ENCODE results near the gene CYP3A5.
"Not testable (repeated sequence)": the region's sequence is repeated elsewhere in the genome, so short reads cannot be mapped to it uniquely, and the experiment has no call there.

Gene CYP3A5

GRCh38 chr7:99685129-99685758 is 5.4 kb upstream of the CYP3A5 start:
- DNase-seq = no peak

DNA sequence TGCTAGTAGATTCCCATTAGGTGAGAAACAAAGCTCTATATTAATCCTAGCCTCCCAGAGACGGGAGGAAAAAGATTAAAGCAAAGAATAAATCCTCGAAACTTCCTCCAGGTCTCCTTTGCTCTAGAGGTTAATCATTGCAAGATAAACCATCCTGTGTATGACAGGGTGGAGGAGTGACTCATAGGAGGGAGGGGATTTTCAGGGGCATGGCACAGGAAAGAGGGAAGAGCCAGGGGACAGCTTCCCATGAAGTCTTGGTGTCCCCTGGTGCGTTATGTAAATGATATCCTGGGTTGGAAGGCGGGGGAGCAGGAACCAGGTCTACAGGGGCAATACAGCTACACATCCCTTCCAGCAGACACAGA is 780 bp downstream of the CYP3A5 start:
- DNase-seq = no peak

- no peak for DNase-seq
Measured at GRCh38 chr7:99677648-99678045, 2.1 kb downstream of the CYP3A5 start.

- no peak for DNase-seq
Measured at GRCh38 chr7:99677013-99677647, 2.7 kb downstream of the CYP3A5 start.

DNA sequence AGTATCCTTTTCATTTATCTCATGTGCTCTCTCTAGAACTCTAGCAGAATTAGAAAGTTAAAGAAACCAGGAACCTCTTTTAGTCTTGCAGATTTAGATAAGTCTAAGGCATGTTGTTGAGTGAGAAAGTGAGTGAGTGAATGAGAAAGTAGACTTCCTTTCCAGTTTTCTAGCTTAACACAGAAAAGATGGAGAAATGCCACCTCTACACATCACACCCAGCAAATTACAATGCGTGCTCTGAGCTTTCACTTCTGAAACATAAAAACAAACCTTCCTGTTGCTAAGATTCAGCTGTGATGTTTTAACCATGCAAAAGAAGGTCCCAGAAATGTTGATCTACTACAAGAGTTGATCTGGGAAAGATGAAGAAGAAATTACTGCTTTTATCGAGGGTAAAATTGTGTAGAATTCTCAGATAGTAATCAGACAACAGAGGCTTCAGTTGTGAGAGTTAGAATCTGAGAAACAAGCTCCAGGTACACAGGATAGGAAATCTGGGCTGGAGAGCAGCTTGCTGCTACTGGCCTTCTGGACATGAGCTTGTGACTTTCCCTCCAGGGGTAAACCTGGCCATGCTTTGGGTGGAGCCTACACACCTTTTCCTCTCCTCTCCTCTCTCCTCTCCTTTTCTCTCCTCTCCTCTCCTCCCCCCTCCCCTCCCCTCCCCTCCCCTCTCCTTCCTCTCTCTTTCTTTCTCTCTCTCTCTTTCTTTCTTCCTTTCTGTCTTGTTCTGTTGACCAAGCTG is 4.6 kb downstream of the CYP3A5 start:
- DNase-seq = no peak

- no peak for DNase-seq
Measured at GRCh38 chr7:99672573-99672972, 7.2 kb downstream of the CYP3A5 start.

DNA sequence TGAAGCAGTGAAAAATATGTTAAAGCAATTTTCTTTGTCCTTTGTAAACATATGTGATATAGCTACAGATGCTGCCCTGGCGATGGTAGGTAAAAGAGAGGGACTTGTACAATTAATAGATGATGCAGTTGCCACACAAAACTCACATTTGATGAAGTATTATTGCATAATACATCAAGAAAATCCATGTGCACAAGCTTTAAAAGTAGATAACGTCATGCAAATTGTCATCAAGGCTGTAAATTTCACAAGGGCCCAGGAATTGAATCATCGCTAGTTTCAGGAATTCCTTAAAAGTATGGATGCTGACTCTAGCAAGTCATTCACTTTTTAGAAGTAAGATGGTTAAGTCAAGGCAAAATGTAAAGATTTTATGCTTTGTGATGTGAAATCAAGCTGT is 10.0 kb downstream of the CYP3A5 start:
- DNase-seq = no peak

DNA sequence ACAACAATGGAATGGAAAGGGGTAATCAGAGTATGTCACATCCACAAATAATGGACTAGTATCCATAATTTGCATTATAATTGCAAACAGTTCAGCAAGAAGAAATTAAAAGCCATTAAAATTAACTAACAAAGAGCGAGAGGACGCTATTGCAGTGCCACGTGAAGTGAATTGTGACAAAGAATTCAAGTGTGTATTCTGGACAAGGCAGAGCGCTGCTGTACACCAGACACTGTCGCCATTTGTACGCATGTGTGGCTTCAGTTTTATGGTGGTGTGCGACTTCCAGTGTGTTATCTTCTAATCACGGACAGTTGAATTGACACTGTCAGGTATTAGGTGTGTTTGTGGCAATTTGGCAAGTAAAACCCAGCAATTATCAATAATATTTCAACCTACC is 11.3 kb downstream of the CYP3A5 start:
- DNase-seq = no peak

- DNase-seq = peak; percentile 28
Measured at GRCh38 chr7:99667179-99667578, 12.6 kb downstream of the CYP3A5 start.

DNA sequence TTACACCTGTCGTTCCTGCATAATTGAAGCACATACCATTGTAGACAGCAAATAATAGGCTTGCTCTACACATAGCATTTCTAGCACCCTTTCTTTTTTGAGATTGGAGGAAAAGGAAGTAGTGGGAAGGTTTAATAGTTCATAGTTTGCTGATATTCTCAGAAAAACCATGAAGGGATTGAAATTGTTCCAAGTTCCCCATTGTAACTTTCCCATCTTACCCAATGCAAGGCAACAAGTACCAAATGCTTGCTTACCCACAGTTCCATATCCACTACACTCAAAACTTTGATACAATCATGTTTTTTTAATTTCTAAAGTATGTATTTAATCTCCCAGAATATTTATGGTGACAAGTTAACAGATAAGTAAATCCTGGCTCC is 13.8 kb downstream of the CYP3A5 start:
- no peak for DNase-seq

- no peak for DNase-seq
Measured at GRCh38 chr7:99665312-99666012, 14.3 kb downstream of the CYP3A5 start.

- not testable (repeated sequence) for DNase-seq
Measured at GRCh38 chr7:99657879-99658278, 21.9 kb downstream of the CYP3A5 start.

DNA sequence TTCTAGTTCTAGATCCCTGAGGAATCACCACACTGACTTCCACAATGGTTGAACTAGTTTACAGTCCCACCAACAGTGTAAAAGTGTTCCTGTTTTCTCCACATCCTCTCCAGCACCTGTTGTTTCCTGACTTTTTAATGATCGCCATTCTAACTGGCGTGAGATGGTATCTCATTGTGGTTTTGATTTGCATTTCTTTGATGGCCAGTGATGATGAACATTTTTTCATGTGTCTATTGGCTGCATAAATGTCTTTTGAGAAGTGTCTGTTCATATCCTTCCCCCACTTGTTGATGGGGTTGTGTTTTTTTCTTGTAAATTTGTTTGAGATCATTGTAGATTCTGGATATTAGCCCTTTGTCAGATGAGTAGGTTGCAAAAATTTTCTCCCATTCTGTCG is 25.2 kb downstream of the CYP3A5 start:
- not testable (repeated sequence) for DNase-seq

DNA sequence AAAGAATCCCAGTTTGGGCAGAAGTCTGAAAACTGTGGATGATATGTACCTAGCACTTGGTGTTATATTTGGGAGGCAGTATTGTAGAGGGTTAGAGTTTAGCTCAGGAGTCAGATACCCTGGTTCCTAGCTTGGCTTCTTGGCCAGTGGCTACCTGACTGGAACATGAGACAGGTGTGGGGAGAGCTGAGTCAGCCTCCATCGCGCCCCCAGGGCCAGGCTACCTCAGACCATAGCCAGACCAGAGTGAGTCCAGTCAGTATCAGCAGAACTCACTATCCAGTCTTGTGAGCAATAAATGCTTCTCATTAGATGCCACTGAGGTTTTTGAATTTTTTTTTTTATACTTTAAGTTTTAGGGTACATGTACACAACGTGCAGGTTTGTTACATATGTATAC is 26.0 kb downstream of the CYP3A5 start:
- DNase-seq = no peak

DNA sequence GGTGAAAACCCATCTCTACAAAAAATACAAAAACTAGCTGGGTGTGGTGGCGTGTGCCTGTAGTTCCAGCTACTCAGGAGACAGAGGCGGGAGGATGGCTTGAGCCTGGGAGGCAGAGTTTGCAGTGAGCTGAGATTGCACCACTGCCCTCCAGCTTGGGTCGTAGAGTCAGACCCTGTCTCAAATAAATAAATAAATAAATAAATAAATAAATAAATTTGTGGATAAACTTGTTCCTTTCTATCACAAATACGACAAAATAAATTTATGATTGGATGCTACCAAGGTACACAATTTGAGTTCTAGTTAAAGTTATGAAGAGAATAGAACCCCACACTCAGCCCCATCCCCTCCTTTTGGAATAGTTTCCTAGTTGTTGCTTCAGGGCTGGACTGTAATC is 26.5 kb downstream of the CYP3A5 start:
- not testable (repeated sequence) for DNase-seq

DNA sequence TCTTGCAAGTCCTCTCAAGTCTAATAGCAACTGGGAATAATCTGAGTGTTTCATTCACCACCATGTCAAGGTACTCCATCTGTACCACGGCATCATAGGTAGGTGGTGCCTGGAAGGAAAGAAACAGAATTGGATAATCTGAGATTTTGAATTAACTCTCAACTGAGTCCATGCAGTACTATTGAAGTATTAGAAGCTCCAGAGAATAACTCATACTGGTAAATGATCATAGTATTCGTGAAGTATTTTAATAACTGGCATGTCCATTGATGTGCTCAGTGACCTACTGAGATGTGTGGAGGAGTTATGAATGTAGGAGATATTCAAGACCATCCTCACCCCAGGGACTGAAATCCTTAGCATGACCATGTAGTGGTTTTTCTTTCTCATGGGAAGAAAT is 27.1 kb downstream of the CYP3A5 start:
- no peak for DNase-seq

DNA sequence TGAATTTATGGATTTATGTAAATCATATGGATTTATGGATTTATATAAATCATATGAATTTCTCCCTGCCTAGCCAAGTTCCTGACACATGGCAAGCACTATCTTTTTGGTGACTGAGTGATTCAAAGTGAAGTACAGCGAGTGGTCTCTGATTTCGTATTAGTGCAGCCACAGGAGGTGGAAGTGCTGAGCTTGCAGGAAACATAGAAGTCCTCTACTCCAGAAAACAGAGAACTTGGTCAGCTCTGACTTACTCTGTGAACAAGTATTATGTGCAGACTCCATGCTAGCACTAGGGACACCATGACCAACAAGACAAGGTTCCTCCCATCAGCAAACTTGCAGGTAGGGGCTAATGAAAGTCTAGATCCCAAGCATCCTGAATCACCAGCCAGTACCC is 28.5 kb downstream of the CYP3A5 start:
- no peak for DNase-seq

- no peak for DNase-seq
Measured at GRCh38 chr7:99648843-99649242, 31.0 kb downstream of the CYP3A5 start.

DNA sequence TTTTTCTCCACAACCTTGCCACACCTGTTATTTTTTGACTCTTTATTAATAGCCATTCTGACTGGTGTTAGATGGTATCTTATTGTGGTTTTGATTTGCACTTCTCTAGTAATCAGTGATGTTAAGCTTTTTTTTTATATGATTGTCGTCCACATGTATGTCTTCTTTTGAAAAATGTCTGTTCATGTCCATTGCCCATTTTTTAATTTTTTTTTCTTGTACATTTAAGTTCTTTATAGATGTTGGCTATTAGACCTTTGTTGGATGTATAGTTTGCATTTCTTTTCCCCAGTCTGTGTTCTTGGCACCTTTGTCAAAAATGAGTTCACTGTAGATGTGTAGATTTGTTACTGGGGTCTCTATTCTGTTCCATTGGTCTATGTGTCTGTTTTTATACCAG is 34.2 kb downstream of the CYP3A5 start:
- no peak for DNase-seq

GRCh38 chr7:99644431-99644830 is 35.4 kb downstream of the CYP3A5 start:
- no peak for DNase-seq

- DNase-seq = no peak
Measured at GRCh38 chr7:99643464-99643863, 36.3 kb downstream of the CYP3A5 start.

GRCh38 chr7:99642027-99642426 is 37.8 kb downstream of the CYP3A5 start:
- no peak for DNase-seq

DNA sequence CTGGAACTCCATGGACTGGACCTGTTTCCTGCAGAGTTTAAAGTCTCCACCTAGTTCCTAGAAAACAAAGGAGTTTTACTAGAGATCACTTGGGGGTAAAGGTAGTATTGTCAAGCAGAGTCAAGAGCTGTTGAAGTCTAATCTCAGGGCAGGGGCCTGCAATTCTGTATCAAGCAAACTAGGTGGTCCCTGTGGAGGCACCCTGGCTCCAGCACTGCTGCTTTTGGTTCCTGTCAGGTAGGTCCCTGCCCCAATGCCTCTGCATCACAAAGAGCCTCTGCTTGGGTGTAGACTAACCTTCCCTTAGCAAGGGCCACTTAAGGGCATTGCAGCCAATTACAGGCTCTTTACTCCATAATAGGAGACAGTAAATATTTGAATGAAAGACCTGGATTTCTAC is 40.5 kb downstream of the CYP3A5 start:
- no peak for DNase-seq

DNA sequence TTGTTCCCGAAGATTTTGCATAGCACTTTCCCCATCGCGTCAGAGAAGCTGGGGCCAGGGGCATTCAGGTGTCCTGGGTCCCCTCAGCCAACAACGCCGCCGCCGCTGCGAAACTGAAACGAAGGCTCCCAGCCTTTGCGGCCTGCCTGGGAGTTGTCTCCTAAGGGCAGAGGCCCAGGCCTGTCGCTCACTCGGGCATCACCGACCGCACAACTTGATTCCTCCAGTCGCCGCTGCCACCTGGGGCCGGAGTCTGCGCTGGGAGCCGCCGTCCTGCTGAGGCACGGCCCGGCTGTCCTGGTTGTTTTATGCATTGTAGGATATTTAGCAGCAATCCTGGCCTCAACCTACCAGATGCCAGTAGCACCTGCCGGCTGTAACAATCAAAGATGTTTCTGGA is 41.1 kb downstream of the CYP3A5 start:
- DNase-seq = no peak

All from NCI-H2171 (cell line).